NCI-H1417 treated with DMSO at 0.1 percent for 48 hours (cell line): ENCODE data around the gene ATAD2B.

Experiments used
- DNase-seq: peaks from one replicate; lab custom pipeline; 2025; lab: John Stamatoyannopoulos, UW

The ATAD2B gene

GRCh38 chr2:23912054-23912453 lies 14.9 kb downstream of the ATAD2B start:
- no peak for DNase-seq

GRCh38 chr2:23905155-23905554 lies 21.8 kb downstream of the ATAD2B start:
- DNase-seq: no peak

GRCh38 chr2:23904692-23905091 lies 22.2 kb downstream of the ATAD2B start:
- no peak for DNase-seq

GRCh38 chr2:23904215-23904614 lies 22.7 kb downstream of the ATAD2B start:
- no peak for DNase-seq

GRCh38 chr2:23903034-23903433 lies 23.9 kb downstream of the ATAD2B start:
- no peak for DNase-seq

- no peak for DNase-seq
Observed at GRCh38 chr2:23901966-23902846, 24.7 kb downstream of the ATAD2B start.

- DNase-seq: no peak
Observed at GRCh38 chr2:23900541-23901322, 26.2 kb downstream of the ATAD2B start.

- no peak for DNase-seq
Observed at GRCh38 chr2:23900133-23900532, 26.8 kb downstream of the ATAD2B start.

GRCh38 chr2:23871206-23871605 lies 55.7 kb downstream of the ATAD2B start:
- no peak for DNase-seq

GRCh38 chr2:23867449-23867848 lies 59.5 kb downstream of the ATAD2B start:
- no peak for DNase-seq

- DNase-seq: no peak
Observed at GRCh38 chr2:23862716-23863426, 64.1 kb downstream of the ATAD2B start.

GRCh38 chr2:23861952-23862351 lies 65.0 kb downstream of the ATAD2B start:
- no peak for DNase-seq

GRCh38 chr2:23859983-23860382 lies 66.9 kb downstream of the ATAD2B start:
- no peak for DNase-seq

- DNase-seq: no peak
Observed at GRCh38 chr2:23859234-23859633, 67.7 kb downstream of the ATAD2B start.

- DNase-seq: no peak
Observed at GRCh38 chr2:23850564-23851256, 76.2 kb downstream of the ATAD2B start.

- no peak for DNase-seq
Observed at GRCh38 chr2:23844905-23845304, 82.0 kb downstream of the ATAD2B start.

- DNase-seq: no peak
Observed at GRCh38 chr2:23843051-23843976, 83.6 kb downstream of the ATAD2B start.

- DNase-seq: no peak
Observed at GRCh38 chr2:23839919-23840578, 86.9 kb downstream of the ATAD2B start.

- no peak for DNase-seq
Observed at GRCh38 chr2:23838996-23839395, 87.9 kb downstream of the ATAD2B start.

GRCh38 chr2:23838581-23838980 lies 88.3 kb downstream of the ATAD2B start:
- DNase-seq: no peak
